ENCODE data around the gene GPSM3.

GPSM3 gene

GRCh38 chr6:32171234-32171633 lies 21.2 kb downstream of the GPSM3 start:
- H3K27me3 Mint-ChIP-seq = no peaks in the 10 kb centered on the region
- DNase-seq (ENCODE audit: low spot score in 2 of 2) (no peak), ATAC-seq (replicated peaks; ENCODE audit: extremely low read depth, poor library complexity, severe bottlenecking) (no peak)
- H3K27ac Mint-ChIP-seq (ENCODE audit: low read depth) = no peak overlapping the region
- H3K4me1 Mint-ChIP-seq = peaks cover 38% of the 10 kb centered on the region
- H3K9me3 Mint-ChIP-seq = no peaks in the 10 kb centered on the region
- H3K36me3 Mint-ChIP-seq (ENCODE audit: insufficient read depth) = peaks cover 18% of the 10 kb centered on the region
- no peak overlapping the region for H3K4me3 Mint-ChIP-seq

GRCh38 chr6:32170294-32170693 lies 22.1 kb downstream of the GPSM3 start:
- ATAC-seq (replicated peaks; ENCODE audit: extremely low read depth, poor library complexity, severe bottlenecking) (no peak), DNase-seq (ENCODE audit: low spot score in 2 of 2) (no peak)
- no peak overlapping the region for H3K4me3 Mint-ChIP-seq
- H3K9me3 Mint-ChIP-seq = no peaks in the 10 kb centered on the region
- H3K27me3 Mint-ChIP-seq = no peaks in the 10 kb centered on the region
- H3K4me1 Mint-ChIP-seq = peaks cover 33% of the 10 kb centered on the region
- no peak overlapping the region for H3K27ac Mint-ChIP-seq (ENCODE audit: low read depth)
- peaks cover 16% of the 10 kb centered on the region for H3K36me3 Mint-ChIP-seq (ENCODE audit: insufficient read depth)

GRCh38 chr6:32168807-32169591 lies 23.4 kb downstream of the GPSM3 start:
- no peak for ATAC-seq (replicated peaks; ENCODE audit: extremely low read depth, poor library complexity, severe bottlenecking)
- peaks cover 24% of the 10 kb centered on the region for H3K4me1 Mint-ChIP-seq
- no peak overlapping the region for H3K27ac Mint-ChIP-seq (ENCODE audit: low read depth)
- no peak overlapping the region for H3K4me3 Mint-ChIP-seq
- H3K36me3 Mint-ChIP-seq (ENCODE audit: insufficient read depth) = peaks cover 15% of the 10 kb centered on the region
- no peaks in the 10 kb centered on the region for H3K9me3 Mint-ChIP-seq
- no peaks in the 10 kb centered on the region for H3K27me3 Mint-ChIP-seq
- DNase-seq (ENCODE audit: low spot score in 2 of 2) = no peak

GRCh38 chr6:32168350-32168749 lies 24.1 kb downstream of the GPSM3 start:
- ATAC-seq (replicated peaks; ENCODE audit: extremely low read depth, poor library complexity, severe bottlenecking) (no peak), DNase-seq (ENCODE audit: low spot score in 2 of 2) (no peak)
- H3K27ac Mint-ChIP-seq (ENCODE audit: low read depth) = no peak overlapping the region
- H3K4me3 Mint-ChIP-seq = no peak overlapping the region
- H3K36me3 Mint-ChIP-seq (ENCODE audit: insufficient read depth) = peaks cover 15% of the 10 kb centered on the region
- no peaks in the 10 kb centered on the region for H3K27me3 Mint-ChIP-seq
- H3K9me3 Mint-ChIP-seq = no peaks in the 10 kb centered on the region
- H3K4me1 Mint-ChIP-seq = peaks cover 17% of the 10 kb centered on the region

- DNase-seq (ENCODE audit: low spot score in 2 of 2) = no peak
These were observed 24.6 kb downstream of the GPSM3 start for GRCh38 chr6:32167761-32168262.

GRCh38 chr6:32167154-32167760 lies 25.2 kb downstream of the GPSM3 start:
- DNase-seq (ENCODE audit: low spot score in 2 of 2) (no peak), ATAC-seq (replicated peaks; ENCODE audit: extremely low read depth, poor library complexity, severe bottlenecking) (no peak)
- H3K4me1 Mint-ChIP-seq = peaks cover 14% of the 10 kb centered on the region
- no peaks in the 10 kb centered on the region for H3K27me3 Mint-ChIP-seq
- no peak overlapping the region for H3K27ac Mint-ChIP-seq (ENCODE audit: low read depth)
- no peak overlapping the region for H3K4me3 Mint-ChIP-seq
- no peaks in the 10 kb centered on the region for H3K9me3 Mint-ChIP-seq
- H3K36me3 Mint-ChIP-seq (ENCODE audit: insufficient read depth) = peaks cover 15% of the 10 kb centered on the region

More at GRCh38 chr6:32167761-32168262, 24.6 kb downstream of the GPSM3 start:
- H3K27ac Mint-ChIP-seq (ENCODE audit: low read depth) = no peak overlapping the region
- peaks cover 15% of the 10 kb centered on the region for H3K36me3 Mint-ChIP-seq (ENCODE audit: insufficient read depth)
- no peak overlapping the region for H3K4me3 Mint-ChIP-seq
- no peaks in the 10 kb centered on the region for H3K27me3 Mint-ChIP-seq
- peaks cover 14% of the 10 kb centered on the region for H3K4me1 Mint-ChIP-seq
- H3K9me3 Mint-ChIP-seq = no peaks in the 10 kb centered on the region
- no peak for ATAC-seq (replicated peaks; ENCODE audit: extremely low read depth, poor library complexity, severe bottlenecking)

- peak overlapping the region; percentile 51 for H3K27ac Mint-ChIP-seq (ENCODE audit: low read depth)
- no peaks in the 10 kb centered on the region for H3K27me3 Mint-ChIP-seq
- peaks cover 14% of the 10 kb centered on the region for H3K4me1 Mint-ChIP-seq
- H3K4me3 Mint-ChIP-seq = no peak overlapping the region
- no peaks in the 10 kb centered on the region for H3K9me3 Mint-ChIP-seq
- H3K36me3 Mint-ChIP-seq (ENCODE audit: insufficient read depth) = peaks cover 15% of the 10 kb centered on the region
- DNase-seq (ENCODE audit: low spot score in 2 of 2) (no peak), ATAC-seq (replicated peaks; ENCODE audit: extremely low read depth, poor library complexity, severe bottlenecking) (no peak)
These were observed 25.9 kb downstream of the GPSM3 start for GRCh38 chr6:32166411-32167061.

GRCh38 chr6:32164295-32164694 lies 28.1 kb downstream of the GPSM3 start, which contains the start of gene EGFL8:
Gene EGFL8, plus strand, starts transcription at chr6:32164595. Its CDS starts 1,571 bp downstream, at chr6:32166166.
- DNase-seq (ENCODE audit: low spot score in 2 of 2) (no peak), ATAC-seq (replicated peaks; ENCODE audit: extremely low read depth, poor library complexity, severe bottlenecking) (no peak)
- H3K36me3 Mint-ChIP-seq (ENCODE audit: insufficient read depth) = peaks cover 8% of the 10 kb centered on the region
- no peaks in the 10 kb centered on the region for H3K27me3 Mint-ChIP-seq
- peaks cover 6% of the 10 kb centered on the region for H3K4me1 Mint-ChIP-seq
- no peaks in the 10 kb centered on the region for H3K9me3 Mint-ChIP-seq
- no peak within 1 kb of the TSS for H3K4me3 Mint-ChIP-seq
- H3K27ac Mint-ChIP-seq (ENCODE audit: low read depth) = peak within 1 kb of the TSS; percentile 51

- Mint-ChIP-seq H3K4me1 (peaks cover 4% of the 10 kb centered on the region), H3K9me3 (no peaks in the 10 kb centered on the region), H3K36me3 (ENCODE audit: insufficient read depth) (peaks cover 5% of the 10 kb centered on the region), H3K4me3 (no peak overlapping the region), H3K27me3 (no peaks in the 10 kb centered on the region), H3K27ac (ENCODE audit: low read depth) (no peak overlapping the region)
- ATAC-seq (replicated peaks; ENCODE audit: extremely low read depth, poor library complexity, severe bottlenecking) (no peak), DNase-seq (ENCODE audit: low spot score in 2 of 2) (no peak)
These were observed 28.7 kb downstream of the GPSM3 start for GRCh38 chr6:32163559-32164258.

- H3K36me3 Mint-ChIP-seq (ENCODE audit: insufficient read depth) = peaks cover 12% of the 10 kb centered on the region
These were observed 34.4 kb downstream of the GPSM3 start for GRCh38 chr6:32158052-32158451.

GRCh38 chr6:32156891-32157290 lies 35.6 kb downstream of the GPSM3 start:
- Mint-ChIP-seq H3K9me3 (no peaks in the 10 kb centered on the region), H3K36me3 (ENCODE audit: insufficient read depth) (peaks cover 12% of the 10 kb centered on the region), H3K4me1 (peaks cover 41% of the 10 kb centered on the region), H3K27ac (ENCODE audit: low read depth) (no peak overlapping the region), H3K4me3 (no peak overlapping the region), H3K27me3 (no peaks in the 10 kb centered on the region)
- DNase-seq (ENCODE audit: low spot score in 2 of 2) (no peak), ATAC-seq (replicated peaks; ENCODE audit: extremely low read depth, poor library complexity, severe bottlenecking) (no peak)

More at GRCh38 chr6:32158052-32158451, 34.4 kb downstream of the GPSM3 start:
- H3K27me3 Mint-ChIP-seq = no peaks in the 10 kb centered on the region
- DNase-seq (ENCODE audit: low spot score in 2 of 2) (no peak), ATAC-seq (replicated peaks; ENCODE audit: extremely low read depth, poor library complexity, severe bottlenecking) (no peak)
- H3K9me3 Mint-ChIP-seq = no peaks in the 10 kb centered on the region
- H3K27ac Mint-ChIP-seq (ENCODE audit: low read depth) = no peak overlapping the region
- H3K4me3 Mint-ChIP-seq = no peak overlapping the region
- peaks cover 32% of the 10 kb centered on the region for H3K4me1 Mint-ChIP-seq

- ATAC-seq (replicated peaks; ENCODE audit: extremely low read depth, poor library complexity, severe bottlenecking) (peak; percentile 70), DNase-seq (ENCODE audit: low spot score in 2 of 2) (peak; percentile 49 to 51)
- Mint-ChIP-seq H3K27ac (ENCODE audit: low read depth) (peak overlapping the region; percentile 83), H3K36me3 (ENCODE audit: insufficient read depth) (peaks cover 12% of the 10 kb centered on the region), H3K27me3 (peaks cover 19% of the 10 kb centered on the region), H3K4me1 (peaks cover 52% of the 10 kb centered on the region), H3K4me3 (peak overlapping the region; percentile 87), H3K9me3 (no peaks in the 10 kb centered on the region)
These were observed 37.8 kb downstream of the GPSM3 start for GRCh38 chr6:32154514-32155161.

Measured in central memory CD8-positive, alpha-beta T cell (primary cell).